HepG2 (cell line): ENCODE data around the gene RAB5B. TPM values are rescaled to one million over a fixed set of nuclear protein-coding genes. Genes with fewer than 3 reads are reported as not detected.

Experiments used
- ATF1 ChIP-seq: IDR thresholded peaks from 2 replicates; pipeline ENCODE4 v1.6.1; 2016; ENCODE audit warnings: mild to moderate bottlenecking, control low read depth
- ATF3 ChIP-seq: sonication (generic); formaldehyde crosslinking; IDR thresholded peaks from 2 replicates; pipeline ENCODE4 v1.4.0; 2020; ENCODE audit warnings: missing genetic modification reagents
- FLYWCH1 ChIP-seq: sonication (generic); formaldehyde crosslinking; IDR thresholded peaks from 2 replicates; pipeline ENCODE4 v1.8.1; 2023; ENCODE audit warnings: mild to moderate bottlenecking, missing genetic modification reagents
- GTF2F1 ChIP-seq: fragments of 150-350 bp; IDR thresholded peaks from 2 replicates; pipeline ENCODE4 v1.6.1; 2014; ENCODE audit warnings: low read length
- HNRNPUL1 ChIP-seq: fragments of 200-400 bp; formaldehyde crosslinking; IDR thresholded peaks from 2 replicates; pipeline ENCODE4 v1.6.1; 2017; ENCODE audit warnings: low read depth, mild to moderate bottlenecking, low read length, moderate library complexity
- MIXL1 ChIP-seq: IDR thresholded peaks from 2 replicates; pipeline ENCODE4 v1.6.1; 2016
- NRL ChIP-seq: sonication (generic); formaldehyde crosslinking; IDR thresholded peaks from 2 replicates; pipeline ENCODE4 v1.5.0; 2020; ENCODE audit warnings: missing genetic modification reagents, mild to moderate bottlenecking, moderate library complexity, borderline replicate concordance
- PAXIP1 ChIP-seq: sonication (generic); formaldehyde crosslinking; conservative IDR thresholded peaks from 2 replicates; pipeline ENCODE4 v1.4.0; 2020; ENCODE audit warnings: mild to moderate bottlenecking, missing genetic modification reagents, moderate library complexity
- PHF8 ChIP-seq: sonication (generic); formaldehyde crosslinking; IDR thresholded peaks from 2 replicates; pipeline ENCODE4 v1.5.0; 2020; ENCODE audit warnings: missing genetic modification reagents
- RXRA ChIP-seq: sonication (generic); formaldehyde crosslinking; IDR thresholded peaks from 2 replicates; pipeline ENCODE4 v1.5.1; 2020; ENCODE audit warnings: missing genetic modification reagents
- SMYD3 ChIP-seq: sonication (generic); formaldehyde crosslinking; IDR thresholded peaks from 2 replicates; pipeline ENCODE4 v1.8.1; 2023; ENCODE audit warnings: mild to moderate bottlenecking, missing genetic modification reagents
- SP4 ChIP-seq: sonication (generic); formaldehyde crosslinking; IDR thresholded peaks from 2 replicates; pipeline ENCODE4 v1.8.1; 2023; ENCODE audit warnings: mild to moderate bottlenecking, missing genetic modification reagents
- STAT5B ChIP-seq: sonication (generic); formaldehyde crosslinking; IDR thresholded peaks from 2 replicates; pipeline ENCODE4 v1.4.0; 2020; ENCODE audit warnings: missing genetic modification reagents
- U2AF2 ChIP-seq: fragments of 200-400 bp; formaldehyde crosslinking; IDR thresholded peaks from 2 replicates; pipeline ENCODE4 v1.6.1; 2017; ENCODE audit warnings: low read depth, mild to moderate bottlenecking, low read length
- ZBTB38 ChIP-seq: sonication (generic); formaldehyde crosslinking; IDR thresholded peaks from 2 replicates; pipeline ENCODE4 v1.5.1; 2020; ENCODE audit warnings: mild to moderate bottlenecking, missing genetic modification reagents
- ZBTB8A ChIP-seq: sonication (generic); formaldehyde crosslinking; IDR thresholded peaks from 2 replicates; pipeline ENCODE4 v1.4.0; 2020; ENCODE audit warnings: mild to moderate bottlenecking, low read depth, missing genetic modification reagents, borderline replicate concordance
- ZEB1 ChIP-seq: IDR thresholded peaks from 2 replicates; pipeline ENCODE4 v1.6.1; 2012; ENCODE audit warnings: mild to moderate bottlenecking, low read depth, inconsistent platforms; ENCODE audit not compliant: insufficient replicate concordance
- ZMYM2 ChIP-seq: sonication (generic); formaldehyde crosslinking; IDR thresholded peaks from 2 replicates; pipeline ENCODE4 v1.8.0; 2022; ENCODE audit warnings: mild to moderate bottlenecking, missing genetic modification reagents
- ZNF101 ChIP-seq: sonication (generic); formaldehyde crosslinking; IDR thresholded peaks from 2 replicates; pipeline ENCODE4 v1.4.0; 2020; ENCODE audit warnings: mild to moderate bottlenecking, low read depth, missing genetic modification reagents, borderline replicate concordance
- ZNF33B ChIP-seq: sonication (generic); formaldehyde crosslinking; IDR thresholded peaks from 2 replicates; pipeline ENCODE4 v1.5.1; 2020; ENCODE audit warnings: mild to moderate bottlenecking, missing genetic modification reagents
- ZNF382 ChIP-seq: sonication (generic); formaldehyde crosslinking; IDR thresholded peaks from 2 replicates; pipeline ENCODE4 v1.5.0; 2020; ENCODE audit warnings: missing genetic modification reagents, mild to moderate bottlenecking, borderline replicate concordance
- ZNF839 ChIP-seq: sonication (generic); formaldehyde crosslinking; IDR thresholded peaks from 2 replicates; pipeline ENCODE4 v1.4.0; 2020; ENCODE audit warnings: missing genetic modification reagents, mild to moderate bottlenecking, borderline replicate concordance
- polyA plus RNA-seq, 8 experiments: library from polyadenylated mRNA; depleted of rRNA in 3 of 8; stranded (reverse) in 7 of 8; unstranded in 1 of 8; fragments of >200 nt; fragmentation: Illumina TruSeq in 4 of 8; extraction: Trizol in 4 of 8; gene quantifications; 2 replicates each; pipeline versions ENCODE4 v1.2.1 to v1.2.3, GENCODE V29; 2011 to 2016; ENCODE audit warnings: low read depth in 4 of 8, missing spikeins in 1 of 8, mixed read lengths in 1 of 8; ENCODE audit not compliant: insufficient read depth in 1 of 8
- total RNA-seq, 5 experiments: library from RNA; depleted of rRNA; stranded (reverse); fragments of >200 nt; fragmentation: Illumina TruSeq; extraction: Trizol; gene quantifications; 2 replicates each; pipeline ENCODE4 v1.2.3, GENCODE V29; 2016; ENCODE audit warnings: low read depth in 1 of 5
- TF ChIP-seq, protein P1 (sequence below): sonication (generic); formaldehyde crosslinking; IDR thresholded peaks from 2 replicates; pipeline ENCODE4 v1.4.0; 2020; ENCODE audit warnings: missing genetic modification reagents
- TF ChIP-seq, protein P2 (sequence below): sonication (generic); formaldehyde crosslinking; IDR thresholded peaks from 2 replicates; pipeline ENCODE4 v1.4.0; 2020; ENCODE audit warnings: mild to moderate bottlenecking, missing genetic modification reagents

RAB5B gene
- total and polyA plus RNA-seq, 2 of the 13 experiments (the other 11 are each of a cell fraction or from before 2014, with no cell fraction given): 26.0 to 68.3 TPM

DNA sequence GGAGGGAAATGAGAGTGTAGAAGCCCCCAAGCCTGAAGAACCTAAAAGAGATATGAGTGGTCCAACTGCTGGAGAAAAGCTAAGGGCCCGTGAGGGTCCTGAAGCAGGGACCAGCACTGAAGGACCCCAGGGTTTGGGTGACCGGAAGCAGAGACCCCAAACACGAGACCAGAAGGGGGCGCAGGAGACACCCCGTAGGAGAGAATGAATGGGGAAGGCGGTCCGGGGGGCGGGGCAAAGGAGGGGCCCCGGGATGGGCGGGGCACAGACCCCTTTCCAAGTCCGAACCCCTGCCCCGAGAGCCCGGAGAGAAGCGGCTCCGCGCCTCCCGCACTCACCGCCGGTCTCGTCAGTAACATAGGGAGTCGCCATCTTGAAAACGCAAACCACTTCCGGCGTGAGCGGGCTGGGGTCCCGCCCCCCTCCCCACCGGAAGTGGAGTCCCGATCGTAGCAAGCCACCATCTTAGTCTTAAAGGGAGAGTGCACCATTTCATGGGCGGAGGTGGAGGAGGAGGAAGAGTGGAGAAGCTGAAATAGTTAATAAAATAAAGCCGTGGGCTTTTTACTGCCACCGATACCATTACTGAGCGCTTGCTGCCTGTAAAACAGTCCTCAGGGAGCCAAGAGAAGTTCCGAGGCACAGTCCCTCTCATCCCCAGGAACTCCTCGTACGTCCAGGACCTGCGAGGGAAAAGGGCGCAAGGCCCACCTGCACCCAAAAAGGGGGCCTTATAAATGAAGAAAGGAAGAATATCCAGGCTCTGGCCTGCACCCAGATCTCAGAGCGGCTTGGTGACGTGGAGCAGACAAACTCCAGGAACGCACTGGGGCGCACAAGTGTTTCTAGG is 46.9 kb upstream of the RAB5B start (continued):
- TF ChIP-seq, protein P1, sequence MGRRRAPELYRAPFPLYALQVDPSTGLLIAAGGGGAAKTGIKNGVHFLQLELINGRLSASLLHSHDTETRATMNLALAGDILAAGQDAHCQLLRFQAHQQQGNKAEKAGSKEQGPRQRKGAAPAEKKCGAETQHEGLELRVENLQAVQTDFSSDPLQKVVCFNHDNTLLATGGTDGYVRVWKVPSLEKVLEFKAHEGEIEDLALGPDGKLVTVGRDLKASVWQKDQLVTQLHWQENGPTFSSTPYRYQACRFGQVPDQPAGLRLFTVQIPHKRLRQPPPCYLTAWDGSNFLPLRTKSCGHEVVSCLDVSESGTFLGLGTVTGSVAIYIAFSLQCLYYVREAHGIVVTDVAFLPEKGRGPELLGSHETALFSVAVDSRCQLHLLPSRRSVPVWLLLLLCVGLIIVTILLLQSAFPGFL (CRISPR knock-in tag): no peak
- TF ChIP-seq ZNF839 (CRISPR knock-in tag) (no peak), MIXL1 (CRISPR knock-in tag) (0 out of 2 replicates have a peak, but pooled peaks have one; percentile 9), ZNF101 (CRISPR knock-in tag) (no peak), PAXIP1 (no peak; the same call in 1 of the 2 replicates), NRL (CRISPR knock-in tag) (peak; percentile 70; the same call in 1 of the 2 replicates), ZNF382 (CRISPR knock-in tag) (no peak), PHF8 (CRISPR knock-in tag) (peak; percentile 3; the same call in 1 of the 2 replicates), HNRNPUL1 (no peak), FLYWCH1 (CRISPR knock-in tag) (no peak), ATF1 (CRISPR knock-in tag) (0 out of 2 replicates have a peak, but pooled peaks have one; percentile 40), ZNF33B (no peak), ZEB1 (no peak), U2AF2 (no peak), RXRA (no peak), STAT5B (CRISPR knock-in tag) (no peak), SMYD3 (CRISPR knock-in tag) (no peak), ZBTB8A (CRISPR knock-in tag) (no peak), SP4 (CRISPR knock-in tag) (peak; percentile 64; the same call in 1 of the 2 replicates), ZMYM2 (CRISPR knock-in tag) (no peak), GTF2F1 (no peak), ATF3 (no peak), ZBTB38 (CRISPR knock-in tag) (no peak)
- TF ChIP-seq, protein P2, sequence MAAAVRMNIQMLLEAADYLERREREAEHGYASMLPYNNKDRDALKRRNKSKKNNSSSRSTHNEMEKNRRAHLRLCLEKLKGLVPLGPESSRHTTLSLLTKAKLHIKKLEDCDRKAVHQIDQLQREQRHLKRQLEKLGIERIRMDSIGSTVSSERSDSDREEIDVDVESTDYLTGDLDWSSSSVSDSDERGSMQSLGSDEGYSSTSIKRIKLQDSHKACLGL (CRISPR knock-in tag): 0 out of 2 replicates have a peak, but pooled peaks have one; percentile 10
